Effector memory CD8-positive, alpha-beta T cell (primary cell): ENCODE measurements around the gene YIPF6.
"Not testable (repeated sequence)": the region's sequence is repeated elsewhere in the genome, so short reads cannot be mapped to it uniquely, and the experiment has no call there.

ENCODE experiments used
- ATAC-seq: fragments of 150-1000 bp; cut with Tn5 transposase; replicated peaks from 2 replicates; pipeline ENCODE4 v1.10.0; 2021; ENCODE audit warnings: mild to moderate bottlenecking, moderate library complexity
- DNase-seq, 3 experiments: peaks; one replicate each; pipeline ENCODE4 v3.0.0; 2021
- H3K27ac Mint-ChIP-seq, 2 donors: one replicate each; pipeline ENCODE4 v1.8.0; 2022; ENCODE audit warnings: mild to moderate bottlenecking in 2 of 2, mixed read lengths in 2 of 2, moderate library complexity in 2 of 2
- H3K27me3 Mint-ChIP-seq, 2 donors: one replicate each; pipeline ENCODE4 v1.8.0; 2022; ENCODE audit warnings: mixed read lengths in 2 of 2
- H3K36me3 Mint-ChIP-seq: one replicate; pipeline ENCODE4 v1.8.0; 2022; ENCODE audit warnings: mild to moderate bottlenecking, moderate library complexity, mixed read lengths; ENCODE audit not compliant: insufficient read depth
- H3K4me1 Mint-ChIP-seq, 2 donors: one replicate each; pipeline ENCODE4 v1.8.0; 2022; ENCODE audit warnings: low read depth in 2 of 2, mixed read lengths in 2 of 2
- H3K4me3 Mint-ChIP-seq, 2 donors: one replicate each; pipeline ENCODE4 v1.8.0; 2022; ENCODE audit warnings: mild to moderate bottlenecking in 2 of 2, mixed read lengths in 2 of 2, moderate library complexity in 2 of 2
- H3K9me3 Mint-ChIP-seq, 2 donors: one replicate each; pipeline ENCODE4 v1.8.0; 2022; ENCODE audit warnings: mixed read lengths in 2 of 2

YIPF6 gene

DNA sequence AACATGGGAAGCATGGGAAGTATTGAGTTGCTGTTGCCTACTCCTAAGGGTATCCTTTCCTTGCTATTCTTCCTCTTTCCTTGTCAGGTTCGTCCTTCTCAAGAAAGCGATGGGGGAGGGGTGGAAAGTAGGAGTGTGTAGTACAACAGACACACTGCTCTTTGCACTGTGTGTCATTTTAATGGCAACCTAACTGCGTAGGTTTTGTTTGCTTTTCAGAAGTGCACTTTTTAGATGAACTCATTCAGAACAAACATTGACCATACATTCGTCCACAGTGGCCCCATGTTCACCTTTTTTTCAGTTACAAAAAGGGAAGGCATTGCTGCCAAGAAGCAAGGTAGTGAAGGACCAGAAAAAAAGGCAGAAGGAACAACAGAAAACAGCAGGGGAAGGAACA lies 10.2 kb upstream of the YIPF6 start:
- no peak overlapping the region for H3K4me3 Mint-ChIP-seq
- H3K27ac Mint-ChIP-seq: no peak overlapping the region
- ATAC-seq (no peak), DNase-seq (no peak)
- no peaks in the 10 kb centered on the region for H3K4me1 Mint-ChIP-seq
- H3K9me3 Mint-ChIP-seq: no peaks in the 10 kb centered on the region
- H3K36me3 Mint-ChIP-seq: no peaks in the 10 kb centered on the region
- H3K27me3 Mint-ChIP-seq: no peaks in the 10 kb centered on the region

DNA sequence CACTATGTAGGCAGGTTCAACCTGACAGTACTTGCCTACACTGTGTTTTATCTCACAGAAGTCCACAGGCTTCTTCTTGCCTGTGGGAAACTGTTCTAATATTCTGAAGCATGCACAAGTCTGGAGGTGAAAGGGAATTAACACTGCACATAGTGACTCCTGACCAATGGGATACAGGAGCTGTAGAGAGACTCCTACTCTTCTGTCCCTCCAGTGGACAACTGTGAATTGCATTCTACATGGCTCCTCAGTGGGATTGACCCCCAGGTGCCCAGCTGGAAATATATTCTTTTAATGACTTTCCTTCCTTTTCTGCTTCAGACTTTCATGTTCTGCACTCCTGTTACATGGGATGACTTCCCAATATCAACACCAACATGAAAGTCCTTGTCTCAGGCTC lies 8.2 kb upstream of the YIPF6 start:
- H3K9me3 Mint-ChIP-seq: no peaks in the 10 kb centered on the region
- no peak overlapping the region for H3K27ac Mint-ChIP-seq
- peaks cover 6 to 10% of the 10 kb centered on the region in 2 donors for H3K27me3 Mint-ChIP-seq
- no peaks in the 10 kb centered on the region for H3K36me3 Mint-ChIP-seq
- H3K4me3 Mint-ChIP-seq: no peak overlapping the region
- DNase-seq: no peak
- ATAC-seq: peak; percentile 37
- no peaks in the 10 kb centered on the region for H3K4me1 Mint-ChIP-seq

DNA sequence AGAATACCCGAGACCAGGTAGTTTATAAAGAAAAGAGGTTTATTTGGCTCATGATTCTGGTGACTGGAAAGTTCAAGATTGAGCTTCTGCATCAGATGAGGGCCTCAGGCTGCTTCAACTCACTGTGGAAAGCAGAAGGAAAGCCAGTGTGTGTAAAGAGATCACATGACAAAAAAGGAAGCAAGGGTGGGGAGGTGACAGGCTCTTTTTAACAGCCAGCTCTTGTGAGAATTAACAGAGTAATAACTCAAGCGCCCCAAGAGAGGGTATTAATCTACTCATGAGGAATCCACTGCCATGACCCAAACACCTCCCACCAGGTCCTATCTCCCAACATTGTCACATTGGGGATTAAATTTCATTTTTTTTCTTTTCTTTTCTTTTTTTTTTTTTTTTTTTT lies 6.3 kb upstream of the YIPF6 start:
- H3K4me1 Mint-ChIP-seq: no peaks in the 10 kb centered on the region
- no peak overlapping the region for H3K4me3 Mint-ChIP-seq
- H3K27ac Mint-ChIP-seq: no peak overlapping the region
- ATAC-seq (no peak), DNase-seq (no peak)
- no peaks in the 10 kb centered on the region for H3K36me3 Mint-ChIP-seq
- H3K9me3 Mint-ChIP-seq: no peaks in the 10 kb centered on the region
- H3K27me3 Mint-ChIP-seq: peaks cover 6 to 10% of the 10 kb centered on the region in 2 donors

DNA sequence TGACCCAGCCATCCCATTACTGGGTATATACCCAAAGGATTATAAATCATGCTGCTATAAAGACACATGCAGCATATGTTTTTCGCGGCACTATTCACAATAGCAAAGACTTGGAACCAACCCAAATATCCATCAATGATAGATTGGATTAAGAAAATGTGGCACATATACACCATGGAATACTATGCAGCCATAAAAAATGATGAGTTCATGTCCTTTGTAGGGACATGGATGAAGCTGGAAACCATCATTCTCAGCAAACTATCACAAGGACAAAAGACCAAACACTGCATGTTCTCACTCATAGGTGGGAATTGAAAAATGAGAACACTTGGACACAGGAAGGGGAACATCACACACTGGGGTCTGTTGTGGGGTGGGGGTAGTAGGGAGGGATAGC lies 5.1 kb upstream of the YIPF6 start:
- peaks cover 6 to 10% of the 10 kb centered on the region in 2 donors for H3K27me3 Mint-ChIP-seq
- not testable (repeated sequence) for ATAC-seq, H3K36me3 Mint-ChIP-seq, DNase-seq, H3K4me1 Mint-ChIP-seq, H3K4me3 Mint-ChIP-seq, H3K27ac Mint-ChIP-seq, H3K9me3 Mint-ChIP-seq

DNA sequence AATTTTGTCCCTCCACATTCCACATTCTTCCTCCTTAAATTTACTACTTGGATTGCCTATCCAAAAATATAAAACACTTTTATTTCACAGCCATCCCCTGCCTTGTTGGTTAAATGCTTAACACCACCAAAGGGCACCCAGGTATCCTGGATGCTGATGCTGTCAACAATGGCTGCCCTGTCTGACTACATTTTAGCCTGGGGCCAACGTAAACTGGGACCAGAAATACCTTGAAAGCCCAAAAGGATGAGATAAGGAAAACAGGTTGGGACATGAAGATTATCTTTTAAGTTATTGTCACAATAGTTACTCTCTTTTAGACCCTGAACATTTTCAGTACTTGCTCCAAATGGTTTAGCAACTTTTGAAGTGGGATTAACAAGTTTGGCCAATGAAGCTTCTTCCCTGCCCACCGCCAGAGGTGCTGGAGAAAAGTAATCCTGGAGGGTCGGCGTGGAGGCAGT lies 775 bp upstream of the YIPF6 start:
- Mint-ChIP-seq H3K27me3 (peaks cover 6 to 10% of the 10 kb centered on the region in 2 donors), H3K4me3 (peak overlapping the region; percentile 97), H3K4me1 (peaks cover 10 to 17% of the 10 kb centered on the region in 2 donors), H3K9me3 (no peaks in the 10 kb centered on the region), H3K27ac (peak overlapping the region; percentile 99), H3K36me3 (peaks cover 4% of the 10 kb centered on the region)
- no peak for DNase-seq
- ATAC-seq: no peak

DNA sequence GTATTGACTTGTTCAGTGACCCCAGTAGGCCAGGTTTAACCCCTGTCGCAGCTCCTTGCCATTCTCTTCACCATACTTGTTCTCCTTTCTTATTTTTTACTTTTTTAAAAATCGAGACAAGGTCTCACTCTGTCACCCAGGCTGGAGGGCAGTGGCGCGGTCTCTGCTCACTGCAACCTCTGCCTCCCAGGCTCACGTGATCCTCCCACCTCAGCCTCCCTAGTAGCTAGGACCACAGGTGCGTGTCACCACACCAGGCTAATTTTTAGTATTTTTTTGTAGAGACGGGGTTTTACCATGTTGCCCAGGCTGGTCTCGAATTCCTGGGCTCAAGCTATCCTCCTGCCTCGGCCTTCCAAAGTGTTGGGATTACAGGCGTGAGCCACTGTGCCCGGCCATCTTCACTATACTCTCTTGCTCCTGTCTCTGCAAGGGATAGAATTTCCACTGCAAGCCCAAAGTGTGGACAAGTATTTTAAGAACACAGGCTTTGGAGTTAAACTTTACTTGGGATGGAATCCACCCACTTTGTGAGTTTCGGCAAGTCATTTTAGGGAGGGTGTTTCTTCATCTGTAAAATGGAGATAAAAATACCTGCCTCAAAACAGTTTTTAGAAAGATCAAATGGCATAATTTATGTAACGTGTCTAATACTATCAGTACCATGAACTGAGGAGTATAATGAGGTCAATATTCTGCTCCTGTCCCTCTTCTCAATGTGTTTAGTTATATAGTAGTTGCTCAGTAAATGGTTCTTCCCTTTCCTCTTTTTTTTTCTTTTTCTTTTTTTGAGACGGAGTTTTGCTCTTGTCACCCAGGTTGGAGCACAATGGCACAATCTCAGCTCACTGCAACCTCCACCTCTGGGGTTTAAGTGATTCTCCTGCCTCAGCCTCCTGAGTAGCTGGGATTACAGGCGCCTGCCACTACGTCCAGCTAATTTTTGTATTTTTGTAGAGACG lies 973 bp downstream of the YIPF6 start:
- Mint-ChIP-seq H3K4me3 (peak overlapping the region; percentile 97), H3K36me3 (peaks cover 4% of the 10 kb centered on the region), H3K9me3 (no peaks in the 10 kb centered on the region), H3K27ac (peak overlapping the region; percentile 99), H3K4me1 (peaks cover 17% of the 10 kb centered on the region in 2 donors), H3K27me3 (peaks cover 2 to 4% of the 10 kb centered on the region in 2 donors)
- no peak for DNase-seq
- ATAC-seq: no peak

DNA sequence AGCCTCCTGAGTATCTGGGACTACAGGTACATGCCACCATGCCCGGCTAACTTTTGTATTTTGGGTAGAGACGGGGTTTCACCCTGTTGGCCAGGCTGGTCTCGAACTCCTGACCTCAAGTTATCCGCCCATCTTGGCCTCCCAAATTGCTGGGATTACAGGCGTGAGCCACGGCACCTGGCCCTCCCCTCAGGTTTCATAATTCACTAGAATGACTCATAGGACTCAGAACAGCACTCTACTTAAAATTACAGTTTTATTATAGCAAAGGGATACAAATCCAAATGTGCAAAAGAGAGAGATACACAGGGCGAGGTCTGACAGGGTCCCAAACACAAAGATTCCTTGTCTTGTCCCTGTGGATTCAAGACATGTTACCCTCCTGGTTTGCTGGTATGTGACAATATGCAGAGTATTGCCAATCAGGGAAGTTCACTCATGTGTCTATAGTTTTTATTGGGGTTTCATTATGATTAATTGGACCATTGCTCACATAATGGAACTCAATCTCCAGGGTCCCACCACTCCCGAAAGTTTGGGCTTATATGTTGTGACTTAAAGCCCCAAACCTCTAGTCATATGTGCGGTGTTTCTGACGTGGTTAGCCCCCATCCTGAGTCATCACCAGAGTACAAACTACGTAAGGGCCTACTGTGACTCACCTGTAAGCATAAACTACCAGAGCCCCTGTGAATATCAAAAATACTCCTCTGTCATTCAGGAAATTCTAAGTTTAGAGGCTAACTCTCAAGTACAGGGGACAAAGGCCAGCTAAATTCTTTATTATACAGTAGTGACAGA lies 5.2 kb downstream of the YIPF6 start:
- peak overlapping the region; percentile 38 to 62 for H3K27ac Mint-ChIP-seq
- no peak overlapping the region for H3K4me3 Mint-ChIP-seq
- peaks cover 19 to 32% of the 10 kb centered on the region in 2 donors for H3K4me1 Mint-ChIP-seq
- peak; percentile 69 for ATAC-seq
- H3K36me3 Mint-ChIP-seq: peaks cover 10% of the 10 kb centered on the region
- DNase-seq: no peak
- H3K27me3 Mint-ChIP-seq: no peaks in the 10 kb centered on the region
- no peaks in the 10 kb centered on the region for H3K9me3 Mint-ChIP-seq

DNA sequence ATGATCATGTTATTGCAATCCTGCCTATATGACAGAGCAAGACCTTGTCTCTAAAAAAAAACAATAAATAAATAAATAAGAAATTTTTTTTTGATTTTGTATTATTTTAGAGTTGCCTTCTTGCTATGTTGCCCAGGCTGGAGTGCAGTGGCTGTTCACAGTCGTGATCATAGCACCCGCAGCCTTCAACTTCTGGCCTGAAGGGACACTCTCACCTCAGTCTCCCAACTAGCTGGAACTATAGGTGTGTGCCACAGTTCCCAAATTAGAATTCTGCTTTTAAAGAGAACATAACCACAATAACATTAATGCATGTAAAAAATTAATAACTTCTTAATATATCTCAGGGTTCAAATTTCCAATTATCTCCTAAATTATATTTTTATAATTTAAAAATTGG lies 7.8 kb downstream of the YIPF6 start:
- H3K27ac Mint-ChIP-seq: peak overlapping the region in 1 of 2 donors; percentile 70
- H3K27me3 Mint-ChIP-seq: no peaks in the 10 kb centered on the region
- no peak for ATAC-seq
- no peak overlapping the region for H3K4me3 Mint-ChIP-seq
- DNase-seq: no peak
- H3K9me3 Mint-ChIP-seq: no peaks in the 10 kb centered on the region
- peaks cover 15% of the 10 kb centered on the region for H3K36me3 Mint-ChIP-seq
- H3K4me1 Mint-ChIP-seq: peaks cover 22 to 24% of the 10 kb centered on the region in 2 donors

DNA sequence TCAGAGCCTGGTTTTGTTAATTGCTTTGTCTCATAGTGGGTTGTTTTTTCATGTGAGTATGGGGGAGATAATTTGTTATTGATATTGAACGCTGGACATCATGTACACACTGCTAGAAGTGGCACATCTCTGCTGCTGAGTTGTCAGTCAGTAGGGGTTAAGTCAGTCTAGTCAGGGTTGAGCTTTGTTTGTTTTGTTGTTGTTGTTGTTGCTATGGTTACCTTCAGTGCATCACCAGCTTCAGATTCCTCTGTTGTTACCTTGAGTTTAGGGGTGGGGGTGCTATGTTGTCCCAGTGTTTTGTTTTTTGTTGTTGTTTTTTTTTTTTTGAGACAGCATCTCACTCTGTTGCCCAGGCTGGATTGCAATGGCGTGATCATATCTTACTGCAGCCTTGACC lies 9.9 kb downstream of the YIPF6 start:
- Mint-ChIP-seq H3K4me1 (peaks cover 12 to 24% of the 10 kb centered on the region in 2 donors), H3K36me3 (peaks cover 31% of the 10 kb centered on the region), H3K27ac (peak overlapping the region; percentile 27 to 88), H3K27me3 (no peaks in the 10 kb centered on the region), H3K9me3 (no peaks in the 10 kb centered on the region), H3K4me3 (no peak overlapping the region)
- DNase-seq (peak in 1 of 3 experiments; percentile 1), ATAC-seq (peak; percentile 78)

DNA sequence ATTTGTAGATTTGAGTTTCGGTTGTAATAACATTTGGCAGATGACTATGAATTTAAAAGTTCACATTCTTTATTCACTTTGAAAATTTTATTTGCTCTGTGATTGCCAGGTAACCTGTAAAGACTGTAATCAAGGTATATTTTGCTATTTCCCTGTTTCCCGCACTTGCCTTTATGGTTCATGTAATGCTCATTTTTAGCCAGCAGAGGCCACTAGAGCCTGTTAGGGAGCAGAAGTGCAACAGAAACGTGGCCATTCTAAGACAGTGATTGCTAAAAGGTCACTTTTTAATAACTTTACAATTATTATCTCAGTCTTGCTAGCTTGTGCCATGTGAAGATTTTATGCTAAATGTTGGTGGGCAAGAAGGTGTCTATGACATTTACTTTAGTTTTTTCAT lies 12.4 kb downstream of the YIPF6 start:
- ATAC-seq: peak; percentile 52
- Mint-ChIP-seq H3K4me3 (no peak overlapping the region), H3K27ac (no peak overlapping the region), H3K9me3 (no peaks in the 10 kb centered on the region), H3K27me3 (no peaks in the 10 kb centered on the region), H3K4me1 (peaks cover 9 to 17% of the 10 kb centered on the region in 2 donors), H3K36me3 (peaks cover 46% of the 10 kb centered on the region)
- DNase-seq: peak; percentile 23 to 37 (median 26)

DNA sequence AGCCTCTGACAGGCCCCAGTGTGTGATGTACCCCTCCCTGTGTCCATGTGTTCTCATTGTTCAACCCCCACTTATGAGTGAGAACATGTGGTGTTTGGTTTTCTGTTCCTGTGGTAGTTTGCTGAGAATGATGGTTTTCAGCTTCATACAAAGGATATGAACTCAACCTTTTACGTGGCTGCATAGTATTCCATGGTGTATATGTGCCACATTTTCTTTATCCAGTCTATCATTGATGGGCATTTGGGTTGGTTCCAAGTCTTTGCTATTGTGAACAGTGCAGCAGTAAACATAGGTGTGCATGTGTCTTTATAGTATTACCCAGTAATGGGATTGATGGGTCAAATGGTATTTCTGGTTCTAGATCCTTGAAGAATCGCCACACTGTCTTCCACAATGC lies 25.8 kb downstream of the YIPF6 start:
- not testable (repeated sequence) for H3K4me3 Mint-ChIP-seq, H3K27ac Mint-ChIP-seq, H3K9me3 Mint-ChIP-seq, DNase-seq, H3K27me3 Mint-ChIP-seq, ATAC-seq
- Mint-ChIP-seq H3K4me1 (peaks cover 0 to 22% of the 10 kb centered on the region in 2 donors), H3K36me3 (peaks cover 41% of the 10 kb centered on the region)

DNA sequence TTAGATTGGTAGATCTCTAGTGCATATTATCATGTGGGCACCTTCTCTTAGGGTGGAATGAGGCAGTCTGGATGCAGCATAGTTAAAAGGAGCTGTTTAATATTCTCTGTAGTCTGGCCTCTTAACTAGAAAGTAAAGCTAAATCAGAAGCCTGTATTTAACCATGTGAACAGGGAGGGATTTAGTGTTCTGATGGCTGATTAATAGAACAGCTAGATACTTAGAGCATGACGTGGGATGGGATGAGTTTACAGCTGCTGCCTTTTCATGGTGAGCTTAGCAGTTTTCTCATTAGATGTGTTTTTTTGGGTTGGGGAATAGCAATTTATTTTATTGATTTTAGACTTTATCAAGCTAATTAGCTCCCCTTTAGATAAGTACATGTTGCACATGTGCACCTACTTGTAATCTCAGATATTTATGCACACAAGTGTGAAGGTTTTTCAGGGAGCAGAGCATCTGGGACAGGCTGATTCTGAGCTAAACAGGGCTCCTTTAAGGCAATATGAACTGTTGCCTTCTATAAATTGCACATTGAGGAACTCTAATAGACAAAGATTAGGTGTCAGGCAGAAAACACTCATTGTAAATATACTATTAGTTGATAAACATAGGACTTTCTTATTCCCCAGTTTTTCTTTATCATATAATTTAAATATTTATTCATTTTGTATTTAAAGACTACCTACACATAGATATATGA lies 34.1 kb downstream of the YIPF6 start:
- no peak for ATAC-seq
- H3K4me1 Mint-ChIP-seq: peaks cover 0 to 8% of the 10 kb centered on the region in 2 donors

DNA sequence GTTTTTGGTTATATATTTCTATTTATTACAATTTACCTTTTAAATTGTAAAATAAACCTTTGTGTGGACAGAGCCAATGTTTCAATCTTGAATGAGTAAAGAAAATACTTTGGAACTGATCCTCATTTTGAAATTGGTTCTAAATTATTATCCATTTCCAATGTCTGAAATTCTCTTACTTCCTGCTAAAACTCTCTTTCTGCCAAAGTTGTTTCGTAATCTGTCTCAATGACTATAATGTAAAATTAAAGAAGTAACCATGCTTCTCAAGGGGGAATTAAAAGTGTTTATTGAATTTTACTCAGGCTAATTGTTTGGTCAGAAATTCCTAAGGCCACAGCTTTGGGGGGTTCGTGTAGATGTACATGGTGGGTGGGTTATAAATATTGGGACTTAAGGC lies 34.8 kb downstream of the YIPF6 start:
- H3K9me3 Mint-ChIP-seq: no peaks in the 10 kb centered on the region
- H3K4me1 Mint-ChIP-seq: peaks cover 0 to 4% of the 10 kb centered on the region in 2 donors
- ATAC-seq: no peak
- no peak for DNase-seq
- H3K27me3 Mint-ChIP-seq: no peaks in the 10 kb centered on the region
- H3K4me3 Mint-ChIP-seq: no peak overlapping the region
- H3K36me3 Mint-ChIP-seq: peaks cover 11% of the 10 kb centered on the region
- H3K27ac Mint-ChIP-seq: no peak overlapping the region

More for the DNA sequence above, 34.1 kb downstream of the YIPF6 start:
- Mint-ChIP-seq H3K9me3 (no peaks in the 10 kb centered on the region), H3K27ac (no peak overlapping the region), H3K4me3 (no peak overlapping the region), H3K36me3 (peaks cover 18% of the 10 kb centered on the region), H3K27me3 (no peaks in the 10 kb centered on the region)
- DNase-seq: no peak
